Measurements from ENCODE around the gene SETBP1. TPM values are rescaled to one million over a fixed set of nuclear protein-coding genes. Genes with fewer than 3 reads are reported as not detected.

Gene SETBP1
- total and polyA plus RNA-seq, 9 of the 15 experiments (the other 6 are each of a cell fraction or from before 2014, with no cell fraction given): under 0.01 to 0.13 (median 0.04) TPM

GRCh38 chr18:44918142-44918476, 237.4 kb downstream of the SETBP1 start (continued):
- TF ChIP-seq ZBTB40 (IDR thresholded peaks at IDR 0.05) (no peak), ZBTB40 (CRISPR knock-in tag; IDR thresholded peaks at IDR 0.05) (no peak), RUNX1 (IDR thresholded peaks at IDR 0.05; ENCODE audit: low read depth) (no peak), ZNF263 (CRISPR knock-in tag; IDR thresholded peaks at IDR 0.05; ENCODE audit: borderline replicate concordance) (no peak), KDM2B (CRISPR knock-in tag; IDR thresholded peaks at IDR 0.05) (no peak), ZNF274 (IDR thresholded peaks at IDR 0.05; ENCODE audit: borderline replicate concordance, low read depth, low read length) (no peak), CHD7 (IDR thresholded peaks at IDR 0.05; ENCODE audit: low read depth, low read length) (no peak), GABPB2 (CRISPR knock-in tag; conservative IDR thresholded peaks at IDR 0.05) (no peak)
